ENCODE data around the gene CT47A1. TPM values are rescaled to one million over a fixed set of nuclear protein-coding genes. Genes with fewer than 3 reads are reported as not detected.
"Not testable (repeated sequence)": the region's sequence is repeated elsewhere in the genome, so short reads cannot be mapped to it uniquely, and the experiment has no call there.

The CT47A1 gene
- total RNA-seq, 1 donor from 2014 or later, result not detected

DNA sequence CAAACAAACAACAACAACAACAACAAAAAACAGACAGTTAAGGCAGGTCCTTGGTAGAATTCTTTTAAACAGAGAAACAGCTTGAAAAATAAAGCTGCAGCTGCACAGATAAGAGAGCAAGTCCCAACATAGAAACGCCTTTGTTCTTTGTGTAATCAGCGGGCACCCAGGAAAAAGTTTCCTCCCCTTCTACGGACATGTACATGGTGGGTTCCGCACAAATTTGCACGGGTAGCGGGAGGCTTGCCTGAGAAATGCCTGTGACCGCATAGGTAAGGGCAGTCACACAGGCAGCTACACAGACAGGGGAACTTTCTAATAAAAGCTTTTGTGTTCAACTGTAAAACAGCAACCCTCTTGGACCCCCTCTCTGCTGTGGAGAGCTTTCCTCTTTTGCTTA, 25.7 kb upstream of the CT47A1 start:
- no peak for DNase-seq (ENCODE audit: low read depth, low spot score)
- Mint-ChIP-seq H3K4me3 (no peak overlapping the region), H3K4me1 (peaks cover 27% of the 10 kb centered on the region), H3K27me3 (ENCODE audit: low read depth) (no peaks in the 10 kb centered on the region), H3K9me3 (no peaks in the 10 kb centered on the region), H3K36me3 (ENCODE audit: low read depth) (peaks cover 2% of the 10 kb centered on the region), H3K27ac (ENCODE audit: unreplicated experiment) (peak overlapping the region; percentile 7)
- TF ChIP-seq, protein P1, sequence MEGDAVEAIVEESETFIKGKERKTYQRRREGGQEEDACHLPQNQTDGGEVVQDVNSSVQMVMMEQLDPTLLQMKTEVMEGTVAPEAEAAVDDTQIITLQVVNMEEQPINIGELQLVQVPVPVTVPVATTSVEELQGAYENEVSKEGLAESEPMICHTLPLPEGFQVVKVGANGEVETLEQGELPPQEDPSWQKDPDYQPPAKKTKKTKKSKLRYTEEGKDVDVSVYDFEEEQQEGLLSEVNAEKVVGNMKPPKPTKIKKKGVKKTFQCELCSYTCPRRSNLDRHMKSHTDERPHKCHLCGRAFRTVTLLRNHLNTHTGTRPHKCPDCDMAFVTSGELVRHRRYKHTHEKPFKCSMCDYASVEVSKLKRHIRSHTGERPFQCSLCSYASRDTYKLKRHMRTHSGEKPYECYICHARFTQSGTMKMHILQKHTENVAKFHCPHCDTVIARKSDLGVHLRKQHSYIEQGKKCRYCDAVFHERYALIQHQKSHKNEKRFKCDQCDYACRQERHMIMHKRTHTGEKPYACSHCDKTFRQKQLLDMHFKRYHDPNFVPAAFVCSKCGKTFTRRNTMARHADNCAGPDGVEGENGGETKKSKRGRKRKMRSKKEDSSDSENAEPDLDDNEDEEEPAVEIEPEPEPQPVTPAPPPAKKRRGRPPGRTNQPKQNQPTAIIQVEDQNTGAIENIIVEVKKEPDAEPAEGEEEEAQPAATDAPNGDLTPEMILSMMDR (conservative IDR thresholded peaks at IDR 0.05), result no peak

DNA sequence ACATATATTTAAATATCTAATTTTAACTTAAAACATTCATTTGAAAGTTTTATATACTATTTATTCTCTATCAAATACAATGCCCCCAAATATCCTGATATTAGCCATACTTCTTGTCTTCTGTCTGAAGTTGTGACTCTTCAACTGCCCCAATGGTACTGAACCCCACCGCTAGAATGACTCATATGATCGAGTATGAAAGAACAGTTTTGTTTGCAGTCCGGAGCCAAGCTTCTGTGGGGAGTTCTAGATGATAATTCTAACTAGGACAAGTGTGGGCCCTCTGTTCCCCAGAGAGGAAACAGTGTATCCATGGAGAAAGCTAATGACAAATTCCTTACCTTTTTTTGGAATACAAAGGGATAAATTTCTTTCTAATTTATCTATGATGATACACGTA, 24.7 kb upstream of the CT47A1 start:
- no peaks in the 10 kb centered on the region for H3K27me3 Mint-ChIP-seq (ENCODE audit: low read depth)
- no peak for DNase-seq (ENCODE audit: low read depth, low spot score)
- H3K36me3 Mint-ChIP-seq (ENCODE audit: low read depth), result peaks cover 2% of the 10 kb centered on the region
- peaks cover 3% of the 10 kb centered on the region for H3K9me3 Mint-ChIP-seq
- TF ChIP-seq, protein P1 (conservative IDR thresholded peaks at IDR 0.05), result no peak
- no peak overlapping the region for H3K27ac Mint-ChIP-seq (ENCODE audit: unreplicated experiment)
- peaks cover 27% of the 10 kb centered on the region for H3K4me1 Mint-ChIP-seq
- no peak overlapping the region for H3K4me3 Mint-ChIP-seq

DNA sequence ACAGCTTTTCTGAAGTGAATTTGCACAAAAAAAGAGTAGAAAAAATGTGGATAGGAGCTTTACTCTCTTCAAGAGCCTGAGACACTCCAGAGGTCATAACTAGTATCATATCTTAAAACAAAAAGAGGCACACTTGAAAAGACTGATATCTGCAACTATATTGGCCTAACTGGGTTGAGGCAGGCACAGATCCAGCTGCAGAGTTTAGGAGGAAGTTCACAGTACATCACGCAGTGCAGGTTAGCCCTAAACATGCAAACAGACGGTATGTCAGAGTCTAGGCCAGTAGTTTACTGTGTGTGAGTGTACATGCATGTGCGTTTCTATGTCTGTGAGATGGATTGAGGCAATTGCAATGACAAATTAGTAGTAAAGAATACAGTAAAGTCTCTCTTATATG, 24.2 kb upstream of the CT47A1 start:
- TF ChIP-seq, protein P1 (conservative IDR thresholded peaks at IDR 0.05), result no peak
- no peaks in the 10 kb centered on the region for H3K27me3 Mint-ChIP-seq (ENCODE audit: low read depth)

DNA sequence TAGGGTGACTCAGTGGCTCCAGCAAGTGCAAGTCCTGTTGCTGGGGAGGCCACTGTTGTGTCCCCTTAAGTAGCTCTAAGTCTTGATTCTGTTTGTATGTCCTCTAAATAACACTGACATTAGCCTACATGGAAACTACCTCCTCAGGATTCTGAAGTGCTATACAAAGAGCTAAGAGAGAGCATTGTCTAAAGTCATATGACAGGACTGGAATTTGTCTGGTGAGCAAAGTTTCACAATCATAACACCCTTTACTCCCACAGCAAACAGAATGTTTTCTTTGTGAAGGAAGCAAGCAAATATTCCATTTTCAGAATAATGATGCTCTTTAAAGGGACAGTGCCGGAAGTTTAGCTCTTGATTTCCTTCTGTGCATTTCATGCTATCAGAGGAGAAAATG, 23.4 kb upstream of the CT47A1 start:
- peaks cover 2% of the 10 kb centered on the region for H3K36me3 Mint-ChIP-seq (ENCODE audit: low read depth)
- H3K4me1 Mint-ChIP-seq, result peaks cover 27% of the 10 kb centered on the region
- TF ChIP-seq, protein P1 (conservative IDR thresholded peaks at IDR 0.05), result no peak
- no peak overlapping the region for H3K4me3 Mint-ChIP-seq
- no peak overlapping the region for H3K27ac Mint-ChIP-seq (ENCODE audit: unreplicated experiment)
- H3K27me3 Mint-ChIP-seq (ENCODE audit: low read depth), result no peaks in the 10 kb centered on the region
- peaks cover 3% of the 10 kb centered on the region for H3K9me3 Mint-ChIP-seq
- no peak for DNase-seq (ENCODE audit: low read depth, low spot score)

More for the DNA sequence above, 24.2 kb upstream of the CT47A1 start:
- Mint-ChIP-seq H3K36me3 (ENCODE audit: low read depth) (peaks cover 2% of the 10 kb centered on the region), H3K4me3 (no peak overlapping the region), H3K9me3 (peaks cover 3% of the 10 kb centered on the region), H3K27ac (ENCODE audit: unreplicated experiment) (no peak overlapping the region), H3K4me1 (peaks cover 27% of the 10 kb centered on the region)
- DNase-seq (ENCODE audit: low read depth, low spot score), result no peak

DNA sequence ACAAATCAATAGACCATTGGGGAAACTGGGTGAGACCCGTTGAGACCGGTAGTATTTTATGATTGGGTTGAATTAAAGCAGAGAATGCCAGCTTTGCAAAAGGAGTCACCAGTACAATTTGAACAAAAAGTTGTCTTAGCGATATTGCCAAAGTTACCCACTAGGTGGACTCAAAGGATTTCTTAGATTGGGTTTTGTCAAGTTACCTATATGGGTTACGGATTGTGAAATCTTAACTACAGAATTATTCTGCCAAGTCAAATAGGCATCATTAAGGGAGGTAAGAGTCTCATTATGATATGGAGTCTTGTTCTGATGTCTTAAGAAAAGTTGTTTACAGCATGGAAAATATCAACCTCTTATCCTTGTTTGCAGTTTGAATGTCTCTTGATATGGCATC, 15.0 kb upstream of the CT47A1 start:
- no peak for DNase-seq (ENCODE audit: low read depth, low spot score)
- Mint-ChIP-seq H3K9me3 (peaks cover 2% of the 10 kb centered on the region), H3K4me3 (no peak overlapping the region), H3K27me3 (ENCODE audit: low read depth) (no peaks in the 10 kb centered on the region), H3K27ac (ENCODE audit: unreplicated experiment) (no peak overlapping the region), H3K36me3 (ENCODE audit: low read depth) (no peaks in the 10 kb centered on the region), H3K4me1 (peaks cover 4% of the 10 kb centered on the region)
- TF ChIP-seq, protein P1 (conservative IDR thresholded peaks at IDR 0.05), result peak; percentile 56

DNA sequence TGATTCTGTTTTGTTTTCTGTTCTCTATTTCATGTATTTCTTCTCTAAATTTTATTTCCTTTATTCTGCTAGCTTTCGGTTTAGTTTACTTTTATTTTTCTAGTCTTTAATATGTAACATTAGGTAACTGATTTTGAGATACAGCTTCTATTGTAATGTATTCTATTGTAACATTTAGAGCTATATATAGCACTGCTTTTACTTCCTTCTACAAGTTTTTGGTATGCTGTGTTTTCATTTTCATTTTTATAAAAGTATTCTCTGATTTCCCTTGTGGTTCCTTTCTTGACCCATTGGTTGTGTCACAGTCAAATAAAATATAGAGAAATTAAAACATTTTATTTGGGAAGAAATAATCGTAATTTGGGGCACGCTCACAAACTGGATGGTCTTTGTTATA, 13.9 kb upstream of the CT47A1 start:
- Mint-ChIP-seq H3K27ac (ENCODE audit: unreplicated experiment) (no peak overlapping the region), H3K9me3 (peaks cover 2% of the 10 kb centered on the region), H3K4me1 (peaks cover 4% of the 10 kb centered on the region), H3K4me3 (no peak overlapping the region), H3K27me3 (ENCODE audit: low read depth) (no peaks in the 10 kb centered on the region), H3K36me3 (ENCODE audit: low read depth) (no peaks in the 10 kb centered on the region)
- DNase-seq (ENCODE audit: low read depth, low spot score), result no peak
- TF ChIP-seq, protein P1 (conservative IDR thresholded peaks at IDR 0.05), result no peak

DNA sequence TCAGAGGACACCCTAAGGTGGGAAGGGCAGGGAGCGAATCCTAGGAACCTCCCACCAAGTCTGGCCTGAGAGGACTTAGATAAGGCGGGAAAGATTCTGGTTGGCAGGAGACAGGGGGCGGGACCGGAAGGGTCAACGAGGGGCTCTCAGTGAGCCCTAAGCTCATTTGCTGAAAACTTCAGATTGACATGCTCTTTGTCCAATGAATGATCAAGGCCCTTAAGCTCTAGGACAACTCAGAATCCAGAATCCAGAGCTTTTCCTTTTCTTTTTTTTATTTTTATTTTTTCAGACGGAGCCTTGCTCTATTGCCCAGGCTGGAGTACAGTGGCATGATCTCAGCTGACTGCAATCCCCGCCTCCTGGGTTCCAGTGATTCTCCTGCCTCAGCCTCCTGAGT, 29.1 kb downstream of the CT47A1 start, which contains the start of gene CT47A7:
Gene CT47A7 (minus strand): TSS at position 101 of the 400 bp plus-strand sequence. CDS start 255 bp downstream, outside the sequence.
- H3K4me3 Mint-ChIP-seq; H3K4me1 Mint-ChIP-seq; H3K27me3 Mint-ChIP-seq (ENCODE audit: low read depth); H3K27ac Mint-ChIP-seq (ENCODE audit: unreplicated experiment); H3K36me3 Mint-ChIP-seq (ENCODE audit: low read depth); DNase-seq (ENCODE audit: low read depth, low spot score); H3K9me3 Mint-ChIP-seq: not testable (repeated sequence)
